Esophagus squamous epithelium (tissue), 5 donors: ENCODE measurements around the gene ADCK1. TPM values are rescaled to one million over a fixed set of nuclear protein-coding genes. Genes with fewer than 3 reads are reported as not detected.
"Not testable (repeated sequence)": the region's sequence is repeated elsewhere in the genome, so short reads cannot be mapped to it uniquely, and the experiment has no call there.

Experiments used
- DNase-seq: peaks from one replicate; lab custom pipeline; 2025; lab: John Stamatoyannopoulos, UW
- H3K27ac ChIP-seq, 4 donors: fragments of 200-600 bp; sonication (generic); one replicate each; pipeline ENCODE4 v1.5.1; 2016 to 2019; ENCODE audit warnings: mild to moderate bottlenecking in 1 of 4
- H3K27me3 ChIP-seq, 4 donors: fragments of 200-600 bp; sonication (generic); 1 replicate in 3 of 4; 2 replicates in 1 of 4; pipeline versions ENCODE4 v1.5.1 to v1.6.0; 2017 to 2021; ENCODE audit warnings: antibody characterized with exemption in 1 of 4
- H3K36me3 ChIP-seq, 3 donors: fragments of 200-600 bp; sonication (generic); one replicate each; pipeline ENCODE4 v1.5.1; 2016 to 2019
- H3K4me1 ChIP-seq, 3 donors: fragments of 200-600 bp; sonication (generic); one replicate each; pipeline ENCODE4 v1.5.1; 2017 to 2019
- H3K4me3 ChIP-seq, 4 donors: fragments of 200-600 bp; sonication (generic); 1 replicate in 3 of 4; 2 replicates in 1 of 4; pipeline ENCODE4 v1.5.1; 2016 to 2019; ENCODE audit warnings: mild to moderate bottlenecking in 2 of 4, moderate library complexity in 1 of 4
- H3K9me3 ChIP-seq, 3 donors: fragments of 200-600 bp; sonication (generic); one replicate each; pipeline ENCODE4 v1.5.1; 2016 to 2019
- POLR2A ChIP-seq, 4 donors: fragments of 450-650 bp; IDR thresholded peaks; one replicate each; pipeline ENCODE4 v1.6.1; 2017; ENCODE audit warnings: antibody characterized with exemption in 4 of 4, mild to moderate bottlenecking in 4 of 4, moderate library complexity in 3 of 4
- WGBS, 2 donors: methylation state at CpG; one replicate each; pipeline ENCODE4 v1.1.5; 2018; 5-methylcytosine and 5-hydroxymethylcytosine counted together
- intact Hi-C: fragments of 100-400 bp; cut with DNase I; formaldehyde crosslinking; loops from one replicate; pipeline ENCODE4 v1.15.0; 2022
- total RNA-seq, 4 donors: library from RNA; depleted of rRNA; stranded (reverse); fragments of >200 nt; gene quantifications; one replicate each; pipeline ENCODE4 v1.1.0, GENCODE V29; 2016
- TF ChIP-seq, protein P1 (sequence below), 6 experiments: fragments of 450-650 bp in 4 of 6; fragments of 200-600 bp in 2 of 6; sonication (generic) in 2 of 6; IDR thresholded peaks; one replicate each; pipeline ENCODE4 v1.5.1; 2016 to 2019; ENCODE audit warnings: antibody characterized with exemption in 6 of 6, mild to moderate bottlenecking in 4 of 6, moderate library complexity in 4 of 6
- donor health status: DM: yes; HTN: yes; CAD: no.

The ADCK1 gene
- total RNA-seq, 4 donors from 2014 or later = 3.6 to 5.4 (median 4.4) TPM

GRCh38 chr14:77912754-77913556 lies 113.0 kb downstream of the ADCK1 start:
- no peak overlapping the region for H3K27ac ChIP-seq
- no peaks in the 10 kb centered on the region for H3K27me3 ChIP-seq
- H3K4me3 ChIP-seq = no peak overlapping the region
- WGBS, 2 donors = 77 to 82% methylated on average over 4 to 7 of the region's 10 CpGs
- intact Hi-C loops = no loop called here
- H3K4me1 ChIP-seq = no peaks in the 10 kb centered on the region
- H3K9me3 ChIP-seq = no peaks in the 10 kb centered on the region
- no peak for TF ChIP-seq POLR2A (IDR thresholded peaks at IDR 0.05)
- TF ChIP-seq, protein P1, sequence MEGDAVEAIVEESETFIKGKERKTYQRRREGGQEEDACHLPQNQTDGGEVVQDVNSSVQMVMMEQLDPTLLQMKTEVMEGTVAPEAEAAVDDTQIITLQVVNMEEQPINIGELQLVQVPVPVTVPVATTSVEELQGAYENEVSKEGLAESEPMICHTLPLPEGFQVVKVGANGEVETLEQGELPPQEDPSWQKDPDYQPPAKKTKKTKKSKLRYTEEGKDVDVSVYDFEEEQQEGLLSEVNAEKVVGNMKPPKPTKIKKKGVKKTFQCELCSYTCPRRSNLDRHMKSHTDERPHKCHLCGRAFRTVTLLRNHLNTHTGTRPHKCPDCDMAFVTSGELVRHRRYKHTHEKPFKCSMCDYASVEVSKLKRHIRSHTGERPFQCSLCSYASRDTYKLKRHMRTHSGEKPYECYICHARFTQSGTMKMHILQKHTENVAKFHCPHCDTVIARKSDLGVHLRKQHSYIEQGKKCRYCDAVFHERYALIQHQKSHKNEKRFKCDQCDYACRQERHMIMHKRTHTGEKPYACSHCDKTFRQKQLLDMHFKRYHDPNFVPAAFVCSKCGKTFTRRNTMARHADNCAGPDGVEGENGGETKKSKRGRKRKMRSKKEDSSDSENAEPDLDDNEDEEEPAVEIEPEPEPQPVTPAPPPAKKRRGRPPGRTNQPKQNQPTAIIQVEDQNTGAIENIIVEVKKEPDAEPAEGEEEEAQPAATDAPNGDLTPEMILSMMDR (IDR thresholded peaks at IDR 0.05) = no peak
- DNase-seq = no peak
- H3K36me3 ChIP-seq = peaks cover 0 to 13% (median 0%) of the 10 kb centered on the region in 3 donors

DNA sequence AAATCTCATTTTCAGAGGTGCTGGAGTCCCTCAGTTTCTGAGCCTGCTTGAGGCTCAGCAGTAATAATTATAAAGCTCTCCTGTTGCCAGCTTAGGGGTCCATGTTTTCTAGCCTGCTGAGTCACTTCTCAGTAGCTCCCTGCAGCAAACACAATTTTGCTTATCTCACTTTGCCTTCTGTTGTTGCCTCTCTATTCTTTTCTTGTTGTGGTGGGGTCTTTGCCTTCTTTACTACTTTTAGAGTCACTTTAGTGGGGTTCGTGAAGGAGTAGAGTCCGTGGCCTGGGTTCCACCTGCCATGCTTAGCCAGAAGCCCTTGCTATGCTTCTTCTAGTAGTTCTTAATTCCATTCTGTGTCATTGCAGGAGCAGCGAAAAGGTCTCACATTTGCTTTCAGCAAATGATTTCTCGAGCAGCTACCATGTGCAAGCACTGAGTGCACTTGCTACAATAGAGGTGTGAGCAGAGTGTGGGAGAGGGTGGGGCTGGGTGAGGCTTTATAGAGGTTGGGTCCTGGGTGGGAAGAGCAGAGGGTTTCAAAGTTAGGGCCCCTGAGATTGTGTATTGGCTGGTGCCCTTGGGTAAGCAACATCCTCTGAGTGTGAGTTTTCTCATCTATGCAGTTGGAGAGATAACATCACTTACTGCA lies 114.3 kb downstream of the ADCK1 start:
- DNase-seq = no peak
- H3K27me3 ChIP-seq = no peaks in the 10 kb centered on the region
- no peak for TF ChIP-seq POLR2A (IDR thresholded peaks at IDR 0.05)
- TF ChIP-seq, protein P1 (IDR thresholded peaks at IDR 0.05) = no peak
- H3K4me3 ChIP-seq = no peak overlapping the region
- H3K9me3 ChIP-seq = no peaks in the 10 kb centered on the region
- peaks cover 0 to 10% (median 0%) of the 10 kb centered on the region in 3 donors for H3K36me3 ChIP-seq
- 79 to 95% methylated on average over 4 of the region's 4 CpGs for WGBS, 2 donors
- intact Hi-C loops = no loop called here
- no peaks in the 10 kb centered on the region for H3K4me1 ChIP-seq
- H3K27ac ChIP-seq = no peak overlapping the region

GRCh38 chr14:77915390-77915789 lies 115.5 kb downstream of the ADCK1 start:
- H3K27me3 ChIP-seq, intact Hi-C loops, H3K4me1 ChIP-seq, DNase-seq, H3K27ac ChIP-seq, H3K4me3 ChIP-seq, H3K36me3 ChIP-seq, H3K9me3 ChIP-seq: not testable (repeated sequence)
- 92 to 100% methylated on average over 1 of the region's 2 CpGs for WGBS, 2 donors

GRCh38 chr14:77917491-77918201 lies 117.7 kb downstream of the ADCK1 start:
- WGBS, 2 donors = 72 to 90% methylated on average over 7 of the region's 7 CpGs
- no peaks in the 10 kb centered on the region for H3K27me3 ChIP-seq
- no peaks in the 10 kb centered on the region for H3K36me3 ChIP-seq
- no peaks in the 10 kb centered on the region for H3K9me3 ChIP-seq
- TF ChIP-seq, protein P1 (IDR thresholded peaks at IDR 0.05) = no peak
- TF ChIP-seq POLR2A (IDR thresholded peaks at IDR 0.05) = no peak
- no peak for DNase-seq
- no peak overlapping the region for H3K4me3 ChIP-seq
- H3K4me1 ChIP-seq = no peaks in the 10 kb centered on the region
- intact Hi-C loops = no loop called here
- no peak overlapping the region for H3K27ac ChIP-seq

DNA sequence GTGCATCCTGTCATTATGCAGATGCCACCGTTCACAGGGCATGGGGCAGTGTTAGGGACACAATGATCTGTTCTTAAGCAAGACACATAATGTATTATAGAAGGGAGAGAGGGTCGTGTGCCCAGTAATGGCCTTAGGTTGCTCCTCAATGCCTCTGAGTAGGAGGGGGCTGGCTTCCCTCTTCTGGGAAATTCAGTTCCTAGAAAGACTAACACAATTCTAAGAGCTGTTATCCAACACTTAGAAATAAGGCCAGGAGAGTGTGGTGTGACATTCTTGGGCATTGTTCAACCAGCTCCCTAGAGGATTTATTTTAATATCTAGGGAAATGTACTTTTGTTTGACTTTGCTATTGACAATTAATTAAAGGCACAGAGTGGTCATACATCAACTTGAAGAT lies 118.5 kb downstream of the ADCK1 start:
- H3K36me3 ChIP-seq = no peaks in the 10 kb centered on the region
- no peak overlapping the region for H3K4me3 ChIP-seq
- H3K27me3 ChIP-seq = no peaks in the 10 kb centered on the region
- H3K9me3 ChIP-seq = no peaks in the 10 kb centered on the region
- TF ChIP-seq, protein P1 (IDR thresholded peaks at IDR 0.05) = no peak
- no peak for TF ChIP-seq POLR2A (IDR thresholded peaks at IDR 0.05)
- intact Hi-C loops = no loop called here
- H3K27ac ChIP-seq = no peak overlapping the region
- DNase-seq = no peak
- WGBS, 2 donors = 61 to 68% methylated on average over 2 of the region's 2 CpGs
- H3K4me1 ChIP-seq = no peaks in the 10 kb centered on the region
